HG03439 (cell line): ENCODE data around the gene PSMB7.

Source experiments
- ATAC-seq: cut with Tn5 transposase; IDR thresholded peaks from one replicate; pipeline ENCODE4 v1.9.1; 2021; ENCODE audit warnings: mild to moderate bottlenecking, moderate library complexity; ENCODE audit not compliant: unreplicated experiment

The PSMB7 gene

DNA sequence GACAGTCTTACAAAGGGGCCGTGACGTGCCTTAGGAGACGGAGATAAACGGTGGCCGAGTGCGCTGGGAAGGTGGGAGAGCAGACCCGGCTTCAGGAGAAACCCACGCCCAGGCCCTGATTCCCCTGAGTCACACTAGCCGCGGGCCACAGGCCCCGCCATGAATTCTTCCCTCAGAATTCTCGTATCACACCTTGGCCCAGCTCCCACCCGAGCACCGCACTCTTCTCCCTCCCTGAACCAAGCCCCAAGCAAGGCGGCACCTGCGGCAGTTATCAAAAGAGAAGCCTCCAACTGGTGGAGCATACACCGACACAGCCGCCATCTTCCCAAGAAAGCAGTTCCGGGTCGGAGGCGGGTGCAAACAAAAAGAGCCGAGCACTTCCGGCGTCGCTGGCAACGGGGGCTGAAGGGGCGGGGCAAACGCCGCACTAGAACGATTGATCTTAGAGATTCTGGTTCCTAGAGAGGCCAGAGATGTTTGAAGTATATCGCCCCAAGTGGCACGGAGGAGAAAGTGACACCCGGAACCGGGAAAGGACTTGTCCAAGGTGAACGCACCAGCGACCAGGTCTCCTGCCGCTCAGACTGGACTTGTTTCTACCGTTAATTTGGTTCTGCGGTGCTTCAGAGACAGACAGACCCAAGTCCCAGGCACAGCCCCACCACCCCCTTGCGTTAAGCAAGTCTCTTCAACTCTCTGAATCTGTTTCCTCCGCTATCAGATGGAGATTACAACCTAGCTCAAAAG, at the start of gene PSMB7:
TSS of gene PSMB7 (minus strand) at position 341 of the 750 bp plus-strand sequence. CDS start at position 324, 17 bp downstream.
- peak; percentile 89 for ATAC-seq

DNA sequence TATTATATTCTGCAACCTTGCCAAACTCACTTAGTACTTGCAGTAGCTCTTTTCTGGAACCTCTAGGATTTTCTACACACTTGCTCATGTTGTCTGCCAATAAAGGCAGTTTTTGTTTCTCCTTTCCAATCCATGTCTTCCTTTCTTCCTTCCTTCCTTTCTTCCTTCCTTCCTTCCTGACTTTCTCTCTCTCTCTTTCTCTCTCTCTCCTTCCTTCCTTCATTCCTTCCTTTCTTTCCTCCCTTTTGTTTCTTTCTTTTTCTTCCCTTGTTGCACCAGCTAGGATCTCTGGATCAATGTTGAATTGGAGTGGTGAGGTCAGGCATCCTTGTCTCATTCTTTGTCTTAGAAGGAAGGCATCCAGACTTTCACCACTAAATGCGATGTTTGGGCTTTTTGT, 47.5 kb upstream of the PSMB7 start:
- ATAC-seq, result no peak

DNA sequence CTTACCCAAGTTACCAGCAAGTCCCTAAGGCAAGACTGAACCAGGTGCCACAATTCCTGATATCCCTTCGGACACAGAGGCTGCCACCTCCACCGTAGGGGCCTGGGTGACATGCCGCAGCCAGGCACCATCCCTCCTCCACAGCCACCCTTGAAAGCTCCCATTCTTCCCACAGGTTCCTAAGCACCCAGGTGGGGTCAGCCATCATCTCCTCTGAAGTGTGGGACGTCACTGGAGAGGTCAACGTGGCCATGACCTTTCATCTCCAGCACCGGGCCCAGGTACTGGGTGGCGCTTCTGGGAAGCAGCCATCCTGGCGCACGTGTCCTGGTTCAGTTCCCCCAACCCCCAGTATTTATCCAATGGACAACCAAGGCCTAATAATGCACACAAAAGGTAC, 43.2 kb upstream of the PSMB7 start:
- no peak for ATAC-seq

DNA sequence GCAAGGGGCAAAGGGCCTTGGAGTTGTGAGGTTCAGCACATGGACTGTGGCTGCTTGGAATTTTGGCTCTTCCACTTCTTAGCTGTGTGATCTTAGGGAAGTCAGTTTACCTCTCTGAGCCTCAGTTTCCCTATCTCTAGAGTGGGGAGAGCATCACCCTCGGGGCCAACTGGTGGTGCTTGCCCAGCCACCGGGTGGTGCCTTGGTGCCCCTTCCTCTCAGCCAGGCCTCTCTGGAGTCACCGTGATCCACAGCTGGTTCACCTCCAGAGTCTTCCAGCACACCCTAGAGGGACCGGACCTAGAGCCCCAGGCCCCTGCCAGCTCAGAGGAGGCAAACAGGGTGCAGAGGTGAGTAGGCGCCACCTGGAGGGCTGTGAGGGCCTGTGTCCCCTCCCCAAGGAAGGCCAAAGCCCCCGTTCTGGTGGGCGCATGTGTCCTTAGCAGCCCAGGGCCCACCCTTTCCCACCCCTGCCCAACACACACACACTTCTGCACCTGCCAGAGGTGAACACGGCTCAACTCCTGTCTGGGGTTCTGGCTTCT, 42.7 kb upstream of the PSMB7 start:
- ATAC-seq, result no peak

DNA sequence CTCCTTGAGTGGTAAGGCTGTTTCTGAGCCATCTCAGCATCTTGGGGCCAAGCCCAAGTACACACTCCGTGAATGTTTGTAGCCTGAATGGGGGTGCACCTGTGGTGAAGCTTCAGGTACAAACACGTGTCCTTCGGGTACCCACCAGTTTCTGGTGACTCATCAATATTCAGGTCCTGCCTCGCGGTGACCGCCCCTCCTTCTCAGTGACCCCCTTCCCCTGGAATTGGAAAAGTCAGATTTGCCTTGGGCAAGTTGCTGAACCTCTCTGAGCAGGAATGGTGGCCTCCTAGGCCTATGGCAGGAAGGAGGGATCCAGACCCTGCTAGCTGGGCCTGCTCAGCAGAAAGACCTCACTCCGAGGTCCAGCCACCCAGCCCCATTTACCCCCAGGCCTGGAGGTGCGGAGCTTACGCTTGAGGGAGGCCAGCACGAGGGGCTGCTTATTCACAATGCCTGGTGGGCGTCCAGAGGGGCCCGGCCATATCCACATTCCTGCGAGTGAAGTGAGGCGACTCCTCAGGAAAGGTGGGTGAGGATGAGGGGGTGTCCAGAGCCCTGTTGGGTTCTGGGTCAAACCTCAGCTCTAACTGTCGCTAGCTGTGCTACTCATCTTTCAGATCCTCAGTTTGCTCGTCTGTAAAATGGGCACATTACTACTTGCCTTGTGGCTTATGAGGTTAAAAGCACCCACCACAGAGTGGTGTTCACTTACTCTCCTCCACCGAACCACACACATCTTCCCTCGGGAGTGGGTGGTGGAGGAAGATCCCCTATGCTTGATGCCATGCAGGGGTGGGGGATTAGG, 42.0 kb upstream of the PSMB7 start:
- no peak for ATAC-seq

DNA sequence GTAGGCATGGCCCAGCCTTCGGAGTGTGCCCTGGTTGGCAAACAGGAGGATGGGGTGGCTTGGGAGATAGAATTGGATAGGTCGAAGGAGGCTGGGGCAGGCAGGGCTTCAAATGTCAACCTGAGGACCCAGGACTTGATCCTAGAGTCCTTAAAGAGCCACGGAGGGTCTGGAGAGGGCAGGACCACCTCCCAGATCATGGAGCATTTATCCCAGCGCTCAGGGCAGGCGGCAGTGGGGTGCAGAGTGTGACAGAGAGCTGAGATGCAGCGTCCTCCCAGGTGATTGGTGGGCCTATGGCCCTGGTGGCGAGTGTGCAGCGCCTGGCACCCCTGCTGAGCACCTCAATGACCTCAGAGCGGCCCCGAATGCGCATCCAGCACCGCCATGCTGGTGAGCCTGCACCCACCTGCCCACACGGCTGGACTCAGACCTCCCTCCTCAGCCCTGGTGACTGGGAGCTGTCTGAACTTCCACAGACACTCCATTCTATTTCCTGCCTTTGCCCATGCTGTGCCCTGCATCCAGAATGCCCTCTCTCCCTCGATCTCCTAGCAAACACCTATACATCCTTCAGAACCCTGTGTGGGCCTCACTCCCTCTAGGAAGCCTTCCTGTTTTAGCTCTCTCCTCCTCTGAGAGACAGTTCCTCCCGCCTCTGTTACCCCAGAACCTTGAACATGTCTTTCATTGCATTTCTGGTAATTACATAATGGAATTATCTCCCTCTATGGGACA, 41.3 kb upstream of the PSMB7 start:
- no peak for ATAC-seq

GRCh38 chr9:124455820-124456219, 40.6 kb upstream of the PSMB7 start:
- no peak for ATAC-seq

DNA sequence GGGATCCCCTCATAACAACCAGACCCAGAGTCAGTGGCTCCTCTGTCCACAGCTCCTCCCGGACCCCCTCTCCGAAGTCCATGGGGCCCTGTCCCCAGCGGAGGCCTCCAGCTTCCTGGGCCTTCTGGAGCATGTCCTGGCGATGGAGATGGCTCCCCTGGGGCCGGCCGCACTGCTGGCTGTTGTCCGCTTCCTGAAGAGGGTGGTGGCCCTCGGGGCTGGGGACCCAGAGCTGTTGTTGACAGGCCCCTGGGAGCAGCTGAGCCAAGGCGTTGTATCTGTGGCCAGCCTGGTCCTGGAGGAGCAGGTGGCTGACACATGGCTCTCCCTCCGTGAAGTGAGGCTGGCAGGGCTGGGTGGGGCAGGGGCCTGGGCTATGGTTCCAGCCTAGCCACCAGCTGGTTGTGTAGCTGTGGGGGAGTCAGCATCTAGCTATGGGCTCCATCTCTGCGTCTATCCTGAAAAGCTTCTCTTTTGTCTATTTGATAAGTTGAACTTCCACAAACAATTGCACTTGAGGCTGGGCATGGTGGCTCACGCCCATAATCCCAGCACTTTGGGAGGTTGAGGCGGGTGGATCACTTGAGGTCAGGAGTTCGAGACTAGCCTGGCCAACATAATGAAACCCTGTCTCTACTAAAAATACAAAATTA, 39.7 kb upstream of the PSMB7 start:
- no peak for ATAC-seq

DNA sequence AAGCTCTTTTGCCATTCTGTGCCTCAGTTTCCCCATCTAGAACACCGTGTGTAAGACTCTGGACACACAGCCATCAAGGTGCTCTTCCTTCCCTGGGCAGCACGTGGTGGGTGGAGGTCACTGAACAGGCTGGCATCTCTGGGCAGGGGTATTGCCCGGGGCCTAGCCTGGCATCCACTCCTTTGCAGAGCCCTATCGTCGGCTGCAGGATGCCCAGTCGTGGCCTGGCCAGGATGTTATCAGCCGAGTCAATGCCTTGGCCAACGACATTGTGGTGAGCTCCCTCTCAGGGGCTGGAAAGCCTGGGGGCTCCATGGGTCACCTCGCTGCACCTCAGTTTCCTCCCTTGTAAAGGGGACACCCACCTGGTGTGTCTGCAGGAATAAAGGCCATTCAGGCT, 39.1 kb upstream of the PSMB7 start:
- ATAC-seq, result no peak

GRCh38 chr9:124453586-124454191, 38.4 kb upstream of the PSMB7 start:
- ATAC-seq, result no peak

- no peak for ATAC-seq
Measured at GRCh38 chr9:124452841-124453585, 37.8 kb upstream of the PSMB7 start.

- no peak for ATAC-seq
Measured at GRCh38 chr9:124452326-124452725, 37.1 kb upstream of the PSMB7 start.

- ATAC-seq, result no peak
Measured at GRCh38 chr9:124450931-124451661, 35.9 kb upstream of the PSMB7 start.

DNA sequence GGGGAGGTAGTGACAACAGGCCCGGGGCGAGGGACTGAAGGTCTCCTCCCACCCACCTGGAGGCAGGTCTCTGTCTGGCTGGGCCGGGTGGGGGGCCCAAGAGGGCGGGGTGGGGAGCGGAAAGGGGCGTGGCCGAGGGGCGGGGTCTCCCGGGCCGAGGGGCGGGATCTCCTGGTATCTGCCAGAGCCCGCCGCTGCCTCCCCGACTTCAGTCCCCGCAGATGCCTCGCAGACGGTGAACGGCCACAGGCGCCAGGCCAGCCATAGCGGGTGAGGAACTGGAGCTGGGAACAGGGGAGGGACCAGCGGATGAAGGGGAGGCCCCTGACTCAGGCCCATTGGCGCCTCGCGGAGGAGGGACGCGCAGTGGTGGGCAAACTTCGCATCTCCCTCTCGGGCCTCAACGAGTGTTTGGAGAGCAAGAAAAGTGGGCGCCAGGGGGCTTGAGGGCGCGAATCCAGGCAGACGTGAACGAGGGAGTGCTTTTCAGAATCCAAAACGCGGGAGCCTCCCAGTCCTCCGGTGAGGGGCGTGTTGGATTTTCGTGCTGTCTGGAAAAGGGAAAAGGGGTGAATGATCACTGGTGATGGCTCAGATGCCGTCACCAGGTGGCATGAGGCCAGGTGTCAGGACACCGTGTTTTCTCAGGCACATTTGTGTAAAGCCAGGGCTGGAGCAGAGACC, 35.1 kb upstream of the PSMB7 start, which contains the start of gene ADGRD2:
TSS of gene ADGRD2 (plus strand) at position 211 of the 684 bp plus-strand sequence. CDS start 1,216 bp downstream, outside the sequence.
- ATAC-seq, result no peak

DNA sequence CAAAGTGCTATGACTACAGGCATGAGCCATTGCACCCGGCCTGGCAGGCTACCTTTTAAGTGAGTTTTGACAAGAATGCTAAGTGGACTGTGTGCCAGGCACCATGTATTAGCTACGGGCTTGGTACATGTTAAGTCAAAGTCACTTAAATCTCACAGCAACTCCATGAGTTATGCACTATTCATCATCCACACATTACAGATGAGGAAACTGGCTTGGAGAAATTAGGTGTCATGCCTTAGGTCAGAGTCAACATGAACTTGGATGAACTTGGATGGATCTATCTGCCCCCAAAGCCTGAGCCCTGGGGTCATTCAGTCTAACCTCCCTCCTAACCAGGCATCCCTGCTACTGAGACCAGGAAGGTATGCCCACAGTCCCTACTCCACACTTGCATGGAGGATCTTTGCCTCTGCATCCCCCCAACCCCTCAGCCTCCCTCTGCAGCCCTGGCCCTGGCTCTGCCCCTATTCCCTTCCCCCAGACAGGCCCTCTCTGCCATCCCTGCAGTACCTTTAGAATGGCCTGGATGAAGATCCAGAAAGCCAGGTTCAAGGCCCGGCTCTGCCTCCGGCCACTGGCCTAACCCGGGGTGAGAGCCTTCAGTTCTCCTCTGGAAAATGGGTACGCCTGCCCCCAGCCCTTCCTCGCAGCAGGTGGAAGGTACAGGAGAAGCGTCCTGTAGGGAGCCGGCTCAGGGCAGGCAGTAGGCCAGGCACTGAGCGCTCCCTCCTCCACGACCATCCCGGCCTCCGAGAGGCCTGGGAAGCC, 34.3 kb upstream of the PSMB7 start:
- ATAC-seq, result no peak

GRCh38 chr9:124448019-124448418, 32.8 kb upstream of the PSMB7 start:
- ATAC-seq, result no peak

DNA sequence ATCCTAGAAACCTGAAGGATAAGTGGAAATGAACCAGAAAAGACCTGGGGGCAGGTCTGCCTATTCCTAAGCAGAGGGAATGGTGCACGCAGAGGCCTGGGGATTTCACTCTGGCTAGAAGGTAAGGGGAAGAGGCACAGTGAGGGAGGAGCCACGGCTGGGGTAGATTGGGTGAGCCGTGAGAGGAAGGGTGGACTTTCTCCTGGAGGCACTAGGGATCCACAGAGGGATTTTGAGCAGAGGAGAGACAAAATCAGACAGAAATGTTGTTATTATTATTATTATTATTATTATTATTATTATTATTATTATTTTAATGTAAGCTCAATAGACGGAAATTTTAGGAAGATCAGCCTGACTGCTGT, 32.0 kb upstream of the PSMB7 start:
- ATAC-seq, result no peak

GRCh38 chr9:124444166-124444565, 28.9 kb upstream of the PSMB7 start:
- ATAC-seq, result no peak
